NCI-H1092 treated with DMSO at 0.1 percent for 48 hours (cell line): ENCODE results near the gene TMEM254.
"Not testable (repeated sequence)": the region's sequence is repeated elsewhere in the genome, so short reads cannot be mapped to it uniquely, and the experiment has no call there.

ENCODE experiments used
- DNase-seq: peaks from one replicate; lab custom pipeline; 2025; lab: John Stamatoyannopoulos, UW

Gene TMEM254

DNA sequence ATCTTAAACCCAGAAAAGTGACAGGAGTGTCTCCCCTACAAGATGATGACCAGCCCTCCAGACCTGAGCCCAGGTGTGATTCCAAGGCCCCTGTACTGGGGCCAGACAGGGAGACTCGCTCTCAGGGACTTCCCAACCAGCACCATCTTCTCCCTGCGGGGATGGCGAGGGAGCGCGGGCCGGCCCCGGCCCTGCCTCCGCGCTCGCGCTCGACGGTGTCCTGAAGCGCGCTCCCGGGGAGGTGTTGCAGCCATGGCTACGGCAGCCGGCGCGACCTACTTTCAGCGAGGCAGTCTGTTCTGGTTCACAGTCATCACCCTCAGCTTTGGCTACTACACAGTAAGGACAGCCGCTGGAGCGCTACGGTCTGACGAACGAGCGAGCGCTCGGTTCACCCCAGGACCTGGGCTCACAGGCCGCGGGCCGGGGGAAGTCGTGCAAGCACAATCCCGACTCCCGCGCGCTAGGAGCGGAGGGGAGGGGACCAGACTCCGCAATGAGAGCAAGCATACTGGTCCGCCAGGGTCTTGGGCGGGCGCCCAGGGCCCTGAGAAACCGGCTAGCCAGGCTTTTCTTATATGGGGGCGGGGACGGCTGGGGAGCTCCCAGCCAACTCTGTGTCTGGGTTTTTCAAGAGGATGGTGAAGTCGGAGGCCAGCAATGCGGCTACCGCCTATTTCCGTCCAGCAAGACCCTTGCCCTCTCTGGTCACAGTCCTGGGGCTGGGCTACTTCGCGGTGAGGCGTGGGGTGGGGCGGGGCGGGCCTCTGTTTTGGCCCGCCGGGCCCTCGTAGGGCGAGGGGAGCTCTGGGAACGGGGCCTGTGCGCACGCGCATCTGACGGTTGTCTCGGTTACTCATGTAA is at the start of gene TMEM254:
Gene TMEM254, plus strand, starts transcription at position 218 of the 864 bp plus-strand sequence. Its CDS starts 35 bp downstream, at position 253.
- peak; percentile 75 for DNase-seq

DNA sequence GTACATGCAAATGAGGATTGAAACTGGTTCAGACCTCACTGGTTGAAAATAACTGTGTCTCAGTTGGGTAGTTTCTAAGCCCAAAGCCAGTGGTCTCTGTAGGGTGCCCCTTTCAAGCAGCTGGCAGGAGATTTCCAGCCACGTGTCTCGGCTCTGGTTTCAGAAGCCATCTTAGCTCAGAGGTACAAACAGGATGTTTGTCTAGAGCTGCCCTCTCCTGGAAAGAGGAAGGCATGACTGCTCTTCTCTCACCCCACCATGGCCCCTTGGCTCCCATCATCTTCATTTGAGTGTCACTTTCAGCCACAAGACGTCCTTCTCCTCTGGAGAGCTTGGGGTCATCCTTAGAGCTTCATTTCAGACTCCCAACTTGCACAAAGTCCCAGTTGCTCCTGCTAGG is 49.3 kb upstream of the TMEM254 start:
- peak; percentile 25 for DNase-seq

DNA sequence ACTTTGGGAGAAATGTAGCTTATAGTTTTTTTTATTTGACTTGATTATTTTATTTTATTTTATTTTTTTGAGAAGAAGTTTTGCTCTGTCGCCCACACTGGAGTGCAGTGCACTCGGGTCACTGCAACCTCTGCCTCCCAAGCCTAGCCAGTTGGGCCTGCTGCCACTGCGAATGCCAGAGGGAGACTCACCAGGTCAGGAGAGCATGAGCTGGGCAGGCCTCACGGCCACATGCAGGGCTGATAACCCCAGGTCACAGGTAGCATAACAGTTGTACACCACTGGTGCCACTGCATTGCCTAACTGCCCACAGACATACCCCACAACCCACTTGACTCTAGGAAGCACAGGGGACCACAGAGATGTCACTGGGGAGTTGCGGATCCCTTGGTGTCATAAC is 48.6 kb upstream of the TMEM254 start:
- not testable (repeated sequence) for DNase-seq

DNA sequence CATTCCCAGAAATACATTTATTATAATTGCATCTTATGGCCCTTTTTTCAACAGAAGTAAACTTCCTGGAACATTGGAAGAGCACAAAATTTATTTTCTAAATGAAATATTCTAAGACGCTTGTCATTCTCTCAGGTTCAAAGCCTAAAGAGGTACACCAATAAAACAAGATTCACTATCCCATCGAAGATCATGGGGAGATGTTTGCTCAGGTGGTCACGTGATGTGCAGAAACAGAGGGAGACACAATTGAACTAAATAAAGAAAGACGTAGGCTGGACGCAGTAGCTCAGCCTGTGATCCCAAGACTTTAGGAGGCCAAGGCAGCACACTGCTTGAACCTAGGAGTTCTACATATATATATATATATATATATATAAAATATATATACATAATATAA is 46.0 kb upstream of the TMEM254 start:
- no peak for DNase-seq

DNA sequence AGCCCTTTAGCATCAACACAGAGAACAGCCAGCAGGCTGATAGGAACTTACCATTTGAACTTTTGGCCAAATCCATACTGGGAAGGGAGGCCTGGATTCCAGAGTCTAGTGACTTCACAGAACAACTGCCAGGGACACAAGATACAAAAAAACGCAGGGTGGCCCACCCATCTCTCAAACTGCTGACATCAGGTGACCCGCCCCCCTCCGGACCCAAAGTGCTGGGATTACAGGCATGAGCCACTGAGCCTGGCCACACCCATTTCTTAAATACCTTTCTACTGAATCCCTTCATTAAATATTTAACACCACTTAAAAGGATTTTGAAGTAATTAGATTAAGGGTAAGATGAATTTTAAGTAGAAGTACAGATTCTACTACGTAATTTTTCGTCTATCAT is 43.7 kb upstream of the TMEM254 start:
- not testable (repeated sequence) for DNase-seq

DNA sequence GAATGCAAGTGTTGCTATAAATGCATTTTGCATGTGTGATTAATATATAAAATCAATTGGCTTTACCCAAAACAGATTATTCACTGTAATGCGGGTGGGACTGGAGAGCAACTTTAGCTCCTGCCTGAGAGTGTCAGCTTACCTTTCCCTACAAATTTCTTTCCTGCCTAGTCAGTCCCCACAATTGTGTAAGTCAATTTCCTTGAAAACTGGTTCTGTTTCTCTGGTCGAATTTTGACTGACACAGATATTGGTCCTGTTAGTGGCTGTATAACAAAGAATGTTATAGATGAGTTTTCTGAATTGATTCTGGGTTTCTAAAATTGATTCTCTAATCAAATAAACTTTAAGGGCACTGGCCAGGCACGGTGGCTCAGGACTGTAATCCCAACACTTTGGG is 43.0 kb upstream of the TMEM254 start:
- not testable (repeated sequence) for DNase-seq

DNA sequence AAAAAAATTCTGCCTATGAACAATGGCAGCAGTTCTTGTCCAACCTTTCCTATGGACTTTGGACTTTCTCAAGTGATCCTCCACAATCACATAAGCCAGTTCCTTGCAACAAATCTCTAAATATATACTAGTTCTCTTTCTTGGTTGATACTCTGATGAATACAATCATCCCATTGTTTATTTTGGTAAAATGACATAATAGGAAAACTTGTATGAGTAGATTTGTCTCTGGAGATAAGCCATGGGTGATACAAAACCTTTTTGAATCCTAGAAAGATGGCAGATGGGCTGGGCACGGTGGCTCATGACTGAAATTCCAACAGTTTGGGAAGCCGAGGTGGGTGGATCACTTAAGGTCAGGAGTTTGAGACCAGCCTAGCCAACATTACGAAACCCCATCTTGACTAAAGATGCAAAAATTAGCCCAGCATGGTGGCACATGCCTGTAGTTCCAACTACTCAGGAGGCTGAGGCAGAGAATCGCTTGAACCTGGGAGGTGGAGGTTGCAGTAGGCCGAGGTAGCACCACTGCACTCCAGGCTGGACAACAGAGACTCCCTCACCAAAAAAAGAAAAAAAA is 41.5 kb upstream of the TMEM254 start:
- not testable (repeated sequence) for DNase-seq

- DNase-seq = not testable (repeated sequence)
These were observed 40.2 kb upstream of the TMEM254 start for GRCh38 chr10:80038226-80038625.

DNA sequence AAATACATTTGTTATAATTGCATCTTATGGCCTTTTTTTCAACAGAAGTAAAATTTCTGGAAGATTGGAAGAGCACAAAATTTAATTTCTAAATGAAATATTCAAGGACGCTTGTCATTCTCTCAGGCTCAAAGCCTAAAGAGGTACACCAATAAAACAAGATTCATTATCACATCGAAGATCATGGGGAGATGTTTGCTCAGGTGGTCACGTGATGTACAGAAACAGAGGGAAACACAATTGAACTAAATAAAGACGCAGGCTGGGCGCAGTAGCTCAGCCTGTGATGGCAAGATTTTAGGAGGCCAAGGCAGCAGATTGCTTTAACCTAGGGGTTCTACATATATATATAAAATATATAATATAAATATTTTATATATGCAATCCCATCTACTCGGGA is 37.3 kb upstream of the TMEM254 start:
- no peak for DNase-seq

- DNase-seq = not testable (repeated sequence)
These were observed 33.5 kb upstream of the TMEM254 start for GRCh38 chr10:80044935-80045334.

- peak; percentile 29 for DNase-seq
These were observed 31.6 kb upstream of the TMEM254 start for GRCh38 chr10:80046629-80047441.

GRCh38 chr10:80050752-80051151 is 27.7 kb upstream of the TMEM254 start:
- no peak for DNase-seq

DNA sequence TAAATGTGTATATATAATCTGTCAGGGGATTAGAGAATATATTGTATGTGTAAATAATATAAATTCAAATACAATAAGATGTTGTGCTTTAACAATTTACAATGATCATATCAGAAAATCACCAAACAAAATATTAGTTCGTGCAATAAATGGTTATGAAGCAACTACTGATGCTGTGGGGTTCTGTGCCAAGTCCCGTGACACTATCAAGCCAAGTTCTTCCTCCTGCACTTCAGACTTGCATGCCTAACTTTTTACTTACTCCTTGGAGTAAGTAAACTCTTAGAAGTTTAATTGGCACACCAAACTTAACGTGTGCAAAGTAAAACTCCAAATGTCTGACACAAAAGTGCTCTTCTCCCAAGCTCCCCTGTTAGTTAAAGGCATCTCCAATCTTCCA is 26.5 kb upstream of the TMEM254 start:
- no peak for DNase-seq

DNA sequence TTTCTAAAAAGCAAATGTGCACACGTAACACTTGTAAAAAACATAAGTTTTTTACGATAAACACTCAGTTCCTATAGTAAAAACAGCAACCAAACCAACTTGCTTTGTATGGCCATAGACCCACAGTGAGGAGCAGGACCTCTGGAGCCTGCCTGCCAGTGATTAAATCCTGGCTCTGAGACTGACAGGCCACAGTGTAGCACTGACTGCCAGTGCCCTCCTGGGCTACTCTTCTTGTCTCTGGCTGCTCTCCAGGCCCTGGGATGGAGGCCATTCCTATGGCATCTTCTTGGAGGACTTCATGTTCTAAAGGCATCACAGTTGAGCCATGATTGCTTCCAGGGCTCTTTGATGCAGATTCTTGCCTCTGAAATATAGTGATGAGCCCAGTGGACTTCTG is 22.7 kb upstream of the TMEM254 start:
- DNase-seq = no peak

DNA sequence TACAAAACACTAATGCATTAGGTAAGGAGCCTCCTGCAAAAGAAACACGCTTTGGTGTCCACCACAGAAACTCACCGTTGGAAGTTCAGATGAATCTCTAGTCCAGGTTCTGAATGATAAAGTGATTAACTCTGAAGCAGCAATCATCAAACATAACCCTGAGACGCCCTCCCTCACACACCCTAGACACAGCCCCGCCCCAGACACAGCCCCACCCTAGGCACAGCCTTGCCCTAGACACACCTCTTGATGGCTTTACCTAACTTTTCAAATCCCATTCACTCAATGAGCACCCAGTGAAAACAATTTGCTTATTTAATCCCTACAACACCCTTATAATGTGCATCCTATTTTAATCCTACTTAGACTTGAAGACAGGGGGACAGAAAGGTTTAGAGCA is 21.3 kb upstream of the TMEM254 start:
- DNase-seq = no peak

GRCh38 chr10:80064120-80064886 is 14.2 kb upstream of the TMEM254 start:
- no peak for DNase-seq

GRCh38 chr10:80066809-80067208 is 11.7 kb upstream of the TMEM254 start:
- DNase-seq = no peak

DNA sequence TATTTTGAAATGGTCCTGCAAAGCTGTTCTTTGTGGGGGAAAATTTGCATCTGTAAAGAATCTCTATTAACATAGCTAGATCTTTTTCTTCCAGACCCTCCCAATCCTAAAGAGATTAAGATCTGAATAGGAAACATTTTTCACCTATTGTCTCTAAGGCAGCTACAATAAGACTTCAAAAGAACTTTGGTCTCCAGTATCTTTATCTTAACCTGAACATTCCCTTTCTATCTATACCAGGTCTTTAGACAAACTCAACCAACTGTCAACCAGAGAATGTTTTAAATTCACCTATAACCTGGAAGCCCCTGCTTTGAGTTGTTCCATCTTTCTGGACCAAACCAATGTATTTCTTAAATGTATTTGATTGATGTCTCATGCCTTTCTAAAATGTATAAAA is 10.6 kb upstream of the TMEM254 start:
- DNase-seq = not testable (repeated sequence)

GRCh38 chr10:80068270-80068669 is 10.2 kb upstream of the TMEM254 start:
- DNase-seq = no peak

- peak; percentile 7 for DNase-seq
These were observed 8.4 kb upstream of the TMEM254 start for GRCh38 chr10:80070057-80070456.

DNA sequence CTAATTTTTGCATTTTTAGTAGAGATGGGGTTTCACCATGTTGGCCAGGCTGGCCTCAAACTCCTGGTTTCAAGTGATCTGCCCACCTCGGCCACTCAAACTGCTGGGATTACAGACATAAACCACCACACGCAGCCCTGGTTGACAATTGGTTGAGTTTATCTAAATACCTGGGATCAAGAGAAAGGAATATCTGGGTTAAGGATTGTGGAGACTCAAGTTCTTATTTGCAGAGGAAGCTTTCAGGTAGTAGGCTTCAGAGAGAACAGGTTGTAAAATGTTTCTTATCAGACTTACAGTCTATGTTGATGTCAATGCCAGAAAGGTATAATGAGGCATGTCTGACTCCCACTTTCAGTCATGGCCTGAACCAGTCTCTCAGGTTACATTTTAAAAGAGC is 5.9 kb upstream of the TMEM254 start:
- no peak for DNase-seq

- no peak for DNase-seq
These were observed 2.7 kb upstream of the TMEM254 start for GRCh38 chr10:80075781-80076180.
